ENCODE results near the gene FAM217A.

- TF ChIP-seq FOXM1 (IDR thresholded peaks at IDR 0.05; ENCODE audit: borderline replicate concordance, low read depth) (no peak), RAD21 (IDR thresholded peaks at IDR 0.05; ENCODE audit: low read depth) (no peak), CEBPB (IDR thresholded peaks at IDR 0.05) (no peak)
Measured at GRCh38 chr6:4032475-4032874, 46.5 kb downstream of the FAM217A start.

Measured in Ishikawa (cell line).